H1 (cell line): ENCODE results near the gene CXXC4. TPM values are rescaled to one million over a fixed set of nuclear protein-coding genes. Genes with fewer than 3 reads are reported as not detected.

Experiments used
- CTCF ChIA-PET: fragments of 300-600 bp; sonication (Branson Sonifier 250); formaldehyde crosslinking; loops from one replicate; lab custom pipeline; 2021; ENCODE audit not compliant: partially characterized antibody; lab: Charles Lee
- POLR2A ChIA-PET: fragments of 300-600 bp; sonication (Branson Sonifier 250); formaldehyde crosslinking; loops from one replicate; lab custom pipeline; 2021; ENCODE audit warnings: inconsistent platforms; ENCODE audit not compliant: partially characterized antibody; lab: Charles Lee
- DNase-seq, 2 experiments: peaks; one replicate each; pipeline versions ENCODE4 v3.0.0 to v3.0.0-alpha.2; 2010 to 2022; ENCODE audit warnings: low spot score in 2 of 2, low read depth in 1 of 2, mixed read lengths in 1 of 2
- FAIRE-seq: peaks from 2 replicates; lab custom pipeline; 2011; peaks lifted over from hg19 to GRCh38; lab: Jason Lieb, UNC
- H2AFZ ChIP-seq: 2 replicates; pipeline ENCODE4 v1.8.1; 2012; ENCODE audit warnings: low read length, inconsistent platforms
- H2AK5ac ChIP-seq: 2 replicates; pipeline ENCODE4 v1.6.1; 2013; ENCODE audit warnings: low read depth, low read length
- H2BK120ac ChIP-seq: replicated peaks from 2 replicates; pipeline ENCODE3; 2013; ENCODE audit warnings: low read depth, low read length, inconsistent platforms
- H2BK12ac ChIP-seq: 2 replicates; pipeline ENCODE4 v1.6.1; 2013; ENCODE audit warnings: low read depth, low read length
- H2BK15ac ChIP-seq: 2 replicates; pipeline ENCODE4 v1.6.1; 2013; ENCODE audit warnings: low read length
- H2BK20ac ChIP-seq: 2 replicates; pipeline ENCODE4 v1.6.1; 2013; ENCODE audit warnings: low read length
- H2BK5ac ChIP-seq: 2 replicates; pipeline ENCODE4 v1.6.1; 2013; ENCODE audit warnings: low read depth, low read length
- H3K14ac ChIP-seq: 2 replicates; pipeline ENCODE4 v1.6.1; 2013; ENCODE audit warnings: inconsistent platforms; ENCODE audit not compliant: insufficient read length
- H3K18ac ChIP-seq: 2 replicates; pipeline ENCODE4 v1.6.1; 2013; ENCODE audit warnings: low read length; ENCODE audit errors: extremely low read depth
- H3K23ac ChIP-seq: 2 replicates; pipeline ENCODE4 v1.6.1; 2013; ENCODE audit warnings: inconsistent platforms; ENCODE audit not compliant: insufficient read length
- H3K23me2 ChIP-seq: 2 replicates; pipeline ENCODE4 v1.6.1; 2013; ENCODE audit warnings: low read depth, low read length
- H3K27ac ChIP-seq: 2 replicates; pipeline ENCODE4 v1.6.1; 2011; ENCODE audit warnings: low read depth, low read length, inconsistent platforms
- H3K27me3 ChIP-seq, 4 experiments: replicated peaks in 1 of 4; 1 replicate in 1 of 4; 2 replicates in 3 of 4; pipeline versions ENCODE4 v1.6.1 to v1.8.1; 2011 to 2013; ENCODE audit warnings: low read length in 3 of 4, mild to moderate bottlenecking in 3 of 4, inconsistent platforms in 2 of 4, mixed read lengths in 2 of 4, moderate library complexity in 1 of 4; ENCODE audit not compliant: control insufficient read depth in 3 of 4, insufficient read depth in 3 of 4; ENCODE audit errors: extremely low read depth in 1 of 4
- H3K36me3 ChIP-seq, 4 experiments: 2 replicates each; pipeline versions ENCODE4 v1.6.1 to v1.8.1; 2011 to 2013; ENCODE audit warnings: mild to moderate bottlenecking in 4 of 4, low read length in 3 of 4, moderate library complexity in 2 of 4, control low read depth in 1 of 4, inconsistent platforms in 1 of 4; ENCODE audit not compliant: insufficient read depth in 4 of 4, control insufficient read depth in 2 of 4
- H3K4ac ChIP-seq: replicated peaks from 2 replicates; pipeline ENCODE3; 2013; ENCODE audit warnings: low read length, low read depth, mixed read lengths, inconsistent platforms; ENCODE audit not compliant: insufficient read length
- H3K4me1 ChIP-seq, 4 experiments: replicated peaks in 1 of 4; 1 replicate in 1 of 4; 2 replicates in 3 of 4; pipeline versions ENCODE4 v1.6.1 to v1.8.1; 2011 to 2013; ENCODE audit warnings: low read length in 3 of 4, inconsistent platforms in 2 of 4, mixed read lengths in 1 of 4; ENCODE audit not compliant: insufficient read depth in 4 of 4, control insufficient read depth in 3 of 4
- H3K4me2 ChIP-seq, 2 experiments: 2 replicates each; pipeline versions ENCODE4 v1.6.1 to v1.8.1; 2011 to 2013; ENCODE audit warnings: low read depth in 2 of 2, low read length in 2 of 2, control low read depth in 1 of 2, inconsistent platforms in 1 of 2, mild to moderate bottlenecking in 1 of 2; ENCODE audit not compliant: insufficient read depth in 1 of 2
- H3K4me3 ChIP-seq, 4 experiments: fragments of 200-600, 300-600 bp in 1 of 4; sonication (generic), shearing (Covaris generic), sonication (Bioruptor Twin) in 1 of 4; 2 replicates each; pipeline versions ENCODE4 v1.5.1 to v1.8.1; 2011 to 2016; ENCODE audit warnings: low read length in 4 of 4, low read depth in 3 of 4, control low read depth in 2 of 4, inconsistent platforms in 2 of 4, mild to moderate bottlenecking in 2 of 4, mixed read lengths in 1 of 4, moderate library complexity in 1 of 4; ENCODE audit not compliant: insufficient read depth in 2 of 4; ENCODE audit errors: extremely low read depth in 1 of 4
- H3K56ac ChIP-seq: replicated peaks from 2 replicates; pipeline ENCODE3; 2013; ENCODE audit warnings: low read depth, mild to moderate bottlenecking, mixed read lengths, low read length, inconsistent platforms; ENCODE audit not compliant: insufficient read length
- H3K79me1 ChIP-seq: 2 replicates; pipeline ENCODE4 v1.6.1; 2013; ENCODE audit warnings: low read depth, low read length, control low read depth
- H3K79me2 ChIP-seq, 2 experiments: 2 replicates each; pipeline versions ENCODE4 v1.6.1 to v1.8.1; 2012 to 2013; ENCODE audit warnings: low read length in 2 of 2, mild to moderate bottlenecking in 2 of 2, inconsistent platforms in 1 of 2; ENCODE audit not compliant: insufficient read depth in 2 of 2, control insufficient read depth in 1 of 2
- H3K9ac ChIP-seq, 4 experiments: replicated peaks in 1 of 4; 1 replicate in 1 of 4; 2 replicates in 3 of 4; pipeline versions ENCODE4 v1.6.1 to v1.8.1; 2011 to 2013; ENCODE audit warnings: low read depth in 3 of 4, low read length in 3 of 4, control low read depth in 2 of 4, mild to moderate bottlenecking in 2 of 4, moderate library complexity in 2 of 4, inconsistent platforms in 1 of 4; ENCODE audit errors: extremely low read depth in 1 of 4
- H3K9me3 ChIP-seq, 2 experiments: 2 replicates each; pipeline versions ENCODE4 v1.6.1 to v1.8.1; 2012 to 2013; ENCODE audit warnings: mild to moderate bottlenecking in 2 of 2, moderate library complexity in 2 of 2, control low read depth in 1 of 2, inconsistent platforms in 1 of 2, low read depth in 1 of 2, low read length in 1 of 2, mixed read lengths in 1 of 2; ENCODE audit not compliant: insufficient read depth in 2 of 2
- H4K20me1 ChIP-seq, 2 experiments: replicated peaks in 1 of 2; 2 replicates each; pipeline versions ENCODE3 to v1.8.1; 2011 to 2013; ENCODE audit warnings: inconsistent platforms in 2 of 2, low read length in 2 of 2, mild to moderate bottlenecking in 1 of 2; ENCODE audit not compliant: insufficient read depth in 2 of 2, control insufficient read depth in 1 of 2
- H4K5ac ChIP-seq: 2 replicates; pipeline ENCODE4 v1.6.1; 2013; ENCODE audit warnings: low read length, low read depth, mixed read lengths, inconsistent platforms; ENCODE audit not compliant: insufficient read length
- H4K8ac ChIP-seq: 2 replicates; pipeline ENCODE4 v1.8.0; 2013; ENCODE audit warnings: mild to moderate bottlenecking, moderate library complexity, low read length, inconsistent platforms; ENCODE audit not compliant: insufficient read depth; ENCODE audit errors: extremely low read depth
- H4K91ac ChIP-seq: replicated peaks from 2 replicates; pipeline ENCODE3; 2013; ENCODE audit warnings: low read length, mixed read lengths, inconsistent platforms; ENCODE audit not compliant: insufficient read length
- BRCA1 ChIP-seq: IDR thresholded peaks from 2 replicates; pipeline ENCODE4 v1.6.1; 2012; ENCODE audit warnings: low read depth, low read length, improper control_type of control experiment
- EZH2 ChIP-seq: fragments of 200-600 bp; sonication (generic); IDR thresholded peaks from 2 replicates; pipeline ENCODE4 v1.7.1; 2012; ENCODE audit warnings: low read depth, mild to moderate bottlenecking, moderate library complexity, low read length, inconsistent platforms; ENCODE audit not compliant: severe bottlenecking
- FOSL1 ChIP-seq: IDR thresholded peaks from 2 replicates; pipeline ENCODE4 v1.6.1; 2011; ENCODE audit warnings: mild to moderate bottlenecking, low read depth, low read length, moderate library complexity; ENCODE audit not compliant: insufficient read depth
- HDAC2 ChIP-seq, 2 experiments: fragments of 300-600 bp in 1 of 2; sonication (generic) in 1 of 2; IDR thresholded peaks; 2 replicates each; pipeline ENCODE4 v1.6.1; 2011 to 2012; ENCODE audit warnings: low read depth in 2 of 2, low read length in 2 of 2, mild to moderate bottlenecking in 2 of 2, moderate library complexity in 2 of 2, borderline replicate concordance in 1 of 2, inconsistent platforms in 1 of 2
- JUN ChIP-seq: IDR thresholded peaks from 2 replicates; pipeline ENCODE4 v1.6.1; 2011; ENCODE audit warnings: low read depth, mild to moderate bottlenecking, improper control_type of control experiment, low read length
- MAFK ChIP-seq: IDR thresholded peaks from 2 replicates; pipeline ENCODE4 v1.6.1; 2012; ENCODE audit warnings: low read depth, mild to moderate bottlenecking, improper control_type of control experiment, low read length
- PHF8 ChIP-seq: fragments of 200-600 bp; sonication (generic); conservative IDR thresholded peaks from 2 replicates; pipeline ENCODE4 v1.7.1; 2012; ENCODE audit warnings: low read depth, mild to moderate bottlenecking, inconsistent platforms, low read length, moderate library complexity
- RFX5 ChIP-seq: IDR thresholded peaks from 2 replicates; pipeline ENCODE4 v1.6.1; 2011; ENCODE audit warnings: low read depth, low read length, improper control_type of control experiment, borderline replicate concordance
- RNF2 ChIP-seq: fragments of 200-900, 300-1000 bp; sonication (generic); IDR thresholded peaks from 2 replicates; pipeline ENCODE4 v1.7.1; 2016; ENCODE audit warnings: borderline replicate concordance, low read depth, mild to moderate bottlenecking, antibody characterized with exemption, low read length; ENCODE audit not compliant: poor library complexity, severe bottlenecking; ENCODE audit errors: missing control alignments
- SRF ChIP-seq: IDR thresholded peaks from 2 replicates; pipeline ENCODE4 v1.6.1; 2011; ENCODE audit warnings: mild to moderate bottlenecking, low read depth, low read length, moderate library complexity
- TBP ChIP-seq: IDR thresholded peaks from 2 replicates; pipeline ENCODE4 v1.6.1; 2011; ENCODE audit warnings: low read depth, low read length, improper control_type of control experiment
- WGBS, 2 experiments: shearing (Covaris generic) in 1 of 2; methylation state at CpG; one replicate each; pipeline versions ENCODE4 v1.1.6 to v1.1.7; 2013 to 2015; ENCODE audit warnings: low lambda C conversion rate in 2 of 2, mixed read lengths in 2 of 2, inconsistent platforms in 1 of 2, low coverage in 1 of 2, missing lambda C conversion rate in 1 of 2; ENCODE audit not compliant: insufficient replicate concordance in 2 of 2, insufficient coverage in 1 of 2, insufficient read length in 1 of 2; ENCODE audit errors: extremely low coverage in 1 of 2, missing lambda C conversion rate in 1 of 2; 5-methylcytosine and 5-hydroxymethylcytosine counted together
- polyA plus RNA-seq, 7 experiments: library from polyadenylated mRNA; depleted of rRNA in 3 of 7; stranded (reverse) in 5 of 7; unstranded in 2 of 7; fragments of >200 nt in 5 of 7; fragments of 200-250 nt in 2 of 7; gene quantifications; 1 replicate in 5 of 7; 2 replicates in 1 of 7; 4 replicates in 1 of 7; pipeline versions ENCODE4 v1.2.1 to v1.2.3, GENCODE V29; 2011 to 2013; ENCODE audit warnings: missing spikeins in 2 of 7, mixed read lengths in 2 of 7
- total RNA-seq: library from RNA; stranded (reverse); fragmentation: NEBNext Ultra II Directional; extraction: Animal tissue kit (Norgen Biotek cat#: 25700); gene quantifications from 2 replicates; pipeline ENCODE4 v1.2.1, GENCODE V29; 2021

Gene CXXC4
- total and polyA plus RNA-seq, 2 of the 8 experiments (the other 6 are each of a cell fraction or from before 2014, with no cell fraction given) = 1.3 to 1.8 TPM

DNA sequence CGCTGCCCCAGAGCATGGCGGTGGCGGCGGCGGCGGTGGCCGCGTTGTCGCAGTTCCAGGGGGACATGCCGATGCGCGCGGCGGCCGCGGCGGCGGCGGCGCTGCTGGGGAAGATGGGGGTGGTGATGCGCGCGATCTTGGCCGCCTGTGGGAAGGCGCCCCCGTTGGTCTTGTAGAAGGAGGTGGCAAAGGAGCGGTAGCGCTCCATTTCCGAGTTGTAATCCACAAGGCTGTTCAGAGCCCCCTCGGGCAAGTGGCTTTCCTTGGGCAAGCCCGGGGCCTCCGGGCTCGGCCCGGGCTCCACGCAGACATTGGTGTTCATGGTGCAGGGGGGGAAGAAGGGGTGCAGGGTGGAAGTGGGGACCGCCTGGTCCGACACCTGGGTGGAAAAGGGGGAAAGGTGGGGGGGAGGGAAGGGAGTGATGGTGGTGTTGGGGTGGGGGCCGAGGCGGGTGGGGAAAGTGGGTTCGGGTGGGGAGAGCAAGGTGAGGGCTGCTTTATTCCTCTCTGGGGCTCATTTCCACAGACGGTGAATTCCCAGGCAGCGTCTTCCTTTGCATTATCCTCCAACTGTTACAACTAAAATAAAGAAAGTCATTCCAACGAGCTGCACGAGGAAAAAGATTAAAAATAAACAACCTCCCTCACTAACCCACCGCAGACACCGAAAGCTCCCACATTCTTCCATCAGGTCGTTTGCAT lies 3.1 kb downstream of the CXXC4 start:
- no peak overlapping the region for H3K14ac ChIP-seq
- peak overlapping the region; percentile 41; the same call in 1 of the 2 replicates for H3K18ac ChIP-seq
- no peaks in the 10 kb centered on the region for H3K9me3 ChIP-seq
- H2AK5ac ChIP-seq = no peak overlapping the region
- peak overlapping the region; percentile 71 for H4K5ac ChIP-seq
- no peaks in the 10 kb centered on the region for H3K79me1 ChIP-seq
- WGBS, 2 experiments = 0% methylated on average over 2 of the region's 47 CpGs; no CpG with 5 or more reads in 1 of the 2 experiments
- CTCF ChIA-PET = interaction anchor here (1.0 to 1.4 kb wide), 4 partner anchors 8 to 98 kb away, joined by 3 to 6 read pairs (median 4); no protein-coding TSS in a partner anchor
- H2AFZ ChIP-seq = no peak overlapping the region
- H2BK5ac ChIP-seq = peak overlapping the region; percentile 27
- no peak overlapping the region for H2BK12ac ChIP-seq
- peak overlapping the region; percentile 72 for H3K27ac ChIP-seq
- H3K56ac ChIP-seq = peak overlapping the region; percentile 18
- no peak overlapping the region for H2BK120ac ChIP-seq
- no peaks in the 10 kb centered on the region for H3K36me3 ChIP-seq
- H4K20me1 ChIP-seq = no peaks in the 10 kb centered on the region
- H4K8ac ChIP-seq = peak overlapping the region; percentile 70
- no peak overlapping the region for H2BK15ac ChIP-seq
- peak overlapping the region; percentile 13 for H3K4ac ChIP-seq
- no peak overlapping the region for H4K91ac ChIP-seq
- H3K23ac ChIP-seq = no peak overlapping the region
- peaks cover 0 to 7% (median 2%) of the 10 kb centered on the region in 4 experiments; a peak in 3 of 7 replicates for H3K4me1 ChIP-seq
- DNase-seq (peak in 1 of 2 experiments; percentile 68), FAIRE-seq (no peak)
- H3K4me2 ChIP-seq = peak overlapping the region; percentile 87 to 97
- H3K9ac ChIP-seq = peak overlapping the region; percentile 40 to 70 (median 62); a peak in 6 of 7 replicates
- peaks cover 15% of the 10 kb centered on the region for H3K23me2 ChIP-seq
- peaks cover 0 to 5% of the 10 kb centered on the region in 2 experiments; a peak in 1 of 4 replicates for H3K79me2 ChIP-seq
- peak overlapping the region; percentile 64 to 99 (median 68) for H3K4me3 ChIP-seq
- no peak overlapping the region for H2BK20ac ChIP-seq
- POLR2A ChIA-PET = interaction anchor here (0.6 to 1.5 kb wide), 6 partner anchors 11 to 1671 kb away, joined by 3 to 5 read pairs (median 3); no protein-coding TSS in a partner anchor
- no peaks in the 10 kb centered on the region for H3K27me3 ChIP-seq
- TF ChIP-seq FOSL1 (no peak), MAFK (no peak), RFX5 (no peak), RNF2 (no peak), HDAC2 (IDR thresholded peaks at IDR 0.05; ENCODE audit: borderline replicate concordance in 1 of 2, low read depth in 2 of 2, low read length in 2 of 2) (peak in 1 of 2 experiments; percentile 17; a peak in 1 of 4 replicates), TBP (no peak), EZH2 (no peak), JUN (no peak), SRF (no peak), PHF8 (peak; percentile 47; the same call in 1 of the 2 replicates), BRCA1 (no peak)
